ENCODE measurements around the gene DPM3. TPM values are rescaled to one million over a fixed set of nuclear protein-coding genes. Genes with fewer than 3 reads are reported as not detected.

DPM3 gene
- total and polyA plus RNA-seq, 9 of the 15 experiments (the other 6 are each of a cell fraction or from before 2014, with no cell fraction given) = 3.7 to 120 (median 36.4) TPM

DNA sequence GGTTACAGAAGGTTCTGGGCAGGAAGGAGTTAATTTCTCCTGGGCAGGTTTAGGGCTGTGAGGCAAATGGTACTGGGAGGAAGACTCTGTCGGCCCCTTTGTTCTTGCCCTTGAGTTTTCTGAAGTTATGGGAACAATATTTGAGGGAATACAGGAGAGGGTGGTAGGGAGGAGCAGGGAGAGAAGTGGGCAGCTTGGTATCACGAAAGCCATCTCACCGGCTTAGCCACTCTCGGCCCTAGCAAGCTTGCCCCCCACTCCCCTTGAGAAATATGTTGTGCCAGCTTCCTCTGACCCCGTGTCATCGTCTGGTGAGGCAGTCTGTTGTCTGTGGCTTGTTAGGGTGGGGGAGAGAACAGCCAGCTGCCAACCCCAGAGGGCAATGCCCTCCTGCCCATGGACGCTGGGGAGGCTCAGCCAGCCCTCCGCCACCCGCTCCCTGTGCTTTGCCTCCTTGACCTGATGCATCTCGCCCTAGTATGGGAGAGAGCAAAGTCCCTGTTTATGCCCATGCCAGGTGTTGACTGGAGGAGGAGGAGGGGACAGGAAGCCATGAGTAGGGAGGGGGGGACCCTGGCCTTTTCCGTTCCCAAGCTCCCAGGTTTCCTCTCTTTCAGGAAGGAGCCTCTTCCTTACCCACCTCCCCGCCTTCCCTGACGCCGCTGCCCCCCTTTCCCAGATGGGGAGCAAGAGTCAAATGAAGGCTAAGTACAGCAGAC, 11.4 kb downstream of the DPM3 start:
- Histone ChIP-seq H3K4me2 (ENCODE audit: insufficient read depth, low read length) (peak overlapping the region; percentile 80; the same call in 1 of the 2 replicates), H2AFZ (ENCODE audit: low read depth, low read length) (no peak overlapping the region), H3K27ac (ENCODE audit: extremely low read depth, low read depth, low read length) (no peak overlapping the region), H3K4me1 (replicated peaks in 1 of 2; ENCODE audit: control insufficient read depth in 2 of 2, insufficient read depth in 2 of 2, low read length in 2 of 2) (peaks cover 47 to 65% of the 10 kb centered on the region in 2 experiments), H3K9ac (ENCODE audit: insufficient read depth in 1 of 2, low read depth in 2 of 2, low read length in 2 of 2) (peak overlapping the region in 1 of 2 experiments; percentile 92; a peak in 2 of 4 replicates), H3K79me2 (ENCODE audit: control insufficient read depth, insufficient read depth, low read length) (peaks cover 2% of the 10 kb centered on the region; the same call in 1 of the 3 replicates), H3K36me3 (ENCODE audit: control insufficient read depth, insufficient read depth, low read length) (peaks cover 14% of the 10 kb centered on the region; the same call in 1 of the 3 replicates), H3K27me3 (ENCODE audit: control insufficient read depth in 2 of 2, insufficient read depth in 2 of 2, low read length in 2 of 2) (no peaks in the 10 kb centered on the region), H3K9me3 (replicated peaks; ENCODE audit: control insufficient read depth, insufficient read depth, low read depth, low read length) (no peaks in the 10 kb centered on the region), H4K20me1 (replicated peaks; ENCODE audit: control insufficient read depth, insufficient read depth, low read length) (no peaks in the 10 kb centered on the region), H3K4me3 (no peak overlapping the region), H3K9me1 (ENCODE audit: control insufficient read depth, insufficient read depth, low read length) (no peaks in the 10 kb centered on the region)
- DNase-seq (ENCODE audit: extremely low read depth in 1 of 4, low spot score in 3 of 4) = no peak
- TF ChIP-seq GTF2E2 (tag; IDR thresholded peaks at IDR 0.05) = no peak
- 0 out of 2 replicates have a peak, but pooled peaks have one; percentile 10 for TF ChIP-seq ZNF143 (CRISPR knock-in tag; IDR thresholded peaks at IDR 0.05)
- TF ChIP-seq HNRNPL (IDR thresholded peaks at IDR 0.05; ENCODE audit: low read depth, low read length) = no peak
- TF ChIP-seq, protein P1, sequence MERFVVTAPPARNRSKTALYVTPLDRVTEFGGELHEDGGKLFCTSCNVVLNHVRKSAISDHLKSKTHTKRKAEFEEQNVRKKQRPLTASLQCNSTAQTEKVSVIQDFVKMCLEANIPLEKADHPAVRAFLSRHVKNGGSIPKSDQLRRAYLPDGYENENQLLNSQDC (CRISPR knock-in tag; IDR thresholded peaks at IDR 0.05) = no peak
- no peak for TF ChIP-seq ZNF175 (CRISPR knock-in tag; IDR thresholded peaks at IDR 0.05; ENCODE audit: low read depth)
- peak; percentile 64; the same call in 1 of the 2 replicates for TF ChIP-seq GATAD2A (IDR thresholded peaks at IDR 0.05)
- TF ChIP-seq, protein P2, sequence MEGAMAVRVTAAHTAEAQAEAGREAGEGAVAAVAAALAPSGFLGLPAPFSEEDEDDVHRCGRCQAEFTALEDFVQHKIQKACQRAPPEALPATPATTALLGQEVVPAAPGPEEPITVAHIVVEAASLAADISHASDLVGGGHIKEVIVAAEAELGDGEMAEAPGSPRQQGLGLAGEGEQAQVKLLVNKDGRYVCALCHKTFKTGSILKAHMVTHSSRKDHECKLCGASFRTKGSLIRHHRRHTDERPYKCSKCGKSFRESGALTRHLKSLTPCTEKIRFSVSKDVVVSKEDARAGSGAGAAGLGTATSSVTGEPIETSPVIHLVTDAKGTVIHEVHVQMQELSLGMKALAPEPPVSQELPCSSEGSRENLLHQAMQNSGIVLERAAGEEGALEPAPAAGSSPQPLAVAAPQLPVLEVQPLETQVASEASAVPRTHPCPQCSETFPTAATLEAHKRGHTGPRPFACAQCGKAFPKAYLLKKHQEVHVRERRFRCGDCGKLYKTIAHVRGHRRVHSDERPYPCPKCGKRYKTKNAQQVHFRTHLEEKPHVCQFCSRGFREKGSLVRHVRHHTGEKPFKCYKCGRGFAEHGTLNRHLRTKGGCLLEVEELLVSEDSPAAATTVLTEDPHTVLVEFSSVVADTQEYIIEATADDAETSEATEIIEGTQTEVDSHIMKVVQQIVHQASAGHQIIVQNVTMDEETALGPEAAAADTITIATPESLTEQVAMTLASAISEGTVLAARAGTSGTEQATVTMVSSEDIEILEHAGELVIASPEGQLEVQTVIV (CRISPR knock-in tag; IDR thresholded peaks at IDR 0.05; ENCODE audit: borderline replicate concordance) = no peak
- TF ChIP-seq, protein P3, sequence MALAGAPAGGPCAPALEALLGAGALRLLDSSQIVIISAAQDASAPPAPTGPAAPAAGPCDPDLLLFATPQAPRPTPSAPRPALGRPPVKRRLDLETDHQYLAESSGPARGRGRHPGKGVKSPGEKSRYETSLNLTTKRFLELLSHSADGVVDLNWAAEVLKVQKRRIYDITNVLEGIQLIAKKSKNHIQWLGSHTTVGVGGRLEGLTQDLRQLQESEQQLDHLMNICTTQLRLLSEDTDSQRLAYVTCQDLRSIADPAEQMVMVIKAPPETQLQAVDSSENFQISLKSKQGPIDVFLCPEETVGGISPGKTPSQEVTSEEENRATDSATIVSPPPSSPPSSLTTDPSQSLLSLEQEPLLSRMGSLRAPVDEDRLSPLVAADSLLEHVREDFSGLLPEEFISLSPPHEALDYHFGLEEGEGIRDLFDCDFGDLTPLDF (CRISPR knock-in tag; IDR thresholded peaks at IDR 0.05) = no peak
- peak; percentile 20 for TF ChIP-seq KDM5B (IDR thresholded peaks at IDR 0.05; ENCODE audit: insufficient replicate concordance, low read depth, low read length)
- no peak for TF ChIP-seq POLR2B (IDR thresholded peaks at IDR 0.05; ENCODE audit: low read depth, partially characterized antibody)
- TF ChIP-seq LEF1 (IDR thresholded peaks at IDR 0.05) = no peak
- no peak for TF ChIP-seq NCOR1 (IDR thresholded peaks at IDR 0.05)
- TSS peak; percentile 61 for BruUV-seq (replicated peaks)
- no peak for ATAC-seq
- intact Hi-C loops (cut with micrococcal nuclease) (no loop called here), in situ Hi-C loops (cut with MboI) (no loop called here)
- no peak for FAIRE-seq
- ChIA-PET POLR2A (interaction anchor here (1.5 kb wide), 1 partner anchor 8 kb away, joined by 5 read pairs; no protein-coding TSS in a partner anchor), CTCF (ENCODE audit: low intra/inter-chr PET ratio) (no interaction called here)
- WGBS (ENCODE audit: insufficient coverage, low coverage, missing lambda C conversion rate) = 63% methylated on average over 12 of the region's 14 CpGs

Measured in K562 (cell line).